A549 (cell line): ENCODE results near the gene TBC1D8.

Source experiments
- ELK1 ChIP-seq: fragments of 150-350 bp; IDR thresholded peaks from 2 replicates; pipeline ENCODE4 v1.6.1; 2014; ENCODE audit warnings: low read depth, mild to moderate bottlenecking, low read length
- ESRRA ChIP-seq: fragments of 150-350 bp; IDR thresholded peaks from 2 replicates; pipeline ENCODE4 v1.6.1; 2014; ENCODE audit warnings: mild to moderate bottlenecking, low read length, borderline replicate concordance
- JUN ChIP-seq, 2 experiments: fragments of >200 bp; sonication (Bioruptor Twin); formaldehyde crosslinking; IDR thresholded peaks; 2 replicates in 1 of 2; 3 replicates in 1 of 2; pipeline ENCODE4 v1.6.1; 2016 to 2017
- MAFK ChIP-seq: fragments of 450-650 bp; IDR thresholded peaks from 2 replicates; pipeline ENCODE4 v1.6.1; 2014; ENCODE audit not compliant: partially characterized antibody
- MAZ ChIP-seq: fragments of 150-350 bp; IDR thresholded peaks from 2 replicates; pipeline ENCODE4 v1.6.1; 2014; ENCODE audit warnings: antibody characterized with exemption, low read depth, low read length, borderline replicate concordance
- POLR2A ChIP-seq: IDR thresholded peaks from 2 replicates; pipeline ENCODE4 v1.6.1; 2012; ENCODE audit warnings: mild to moderate bottlenecking, low read length
- POLR2AphosphoS2 ChIP-seq: conservative IDR thresholded peaks from 2 replicates; pipeline ENCODE4 v1.6.1; 2012; ENCODE audit warnings: low read length, improper control_type of control experiment, inconsistent platforms
- RARB ChIP-seq: fragments of 250-450 bp; sonication (Bioruptor Pico); IDR thresholded peaks from 2 replicates; pipeline ENCODE4 v1.8.0; 2021; ENCODE audit warnings: mild to moderate bottlenecking, moderate library complexity
- RCOR1 ChIP-seq: fragments of 150-350 bp; IDR thresholded peaks from 2 replicates; pipeline ENCODE4 v1.6.1; 2014; ENCODE audit warnings: antibody characterized with exemption, low read length, low read depth
- ZFP36 ChIP-seq: fragments of 450-650 bp; IDR thresholded peaks from 2 replicates; pipeline ENCODE4 v1.6.1; 2014; ENCODE audit warnings: borderline replicate concordance; ENCODE audit not compliant: partially characterized antibody
- TF ChIP-seq, protein P1 (sequence below): fragments of >200 bp; sonication (Bioruptor Twin); formaldehyde crosslinking; IDR thresholded peaks from 3 replicates; pipeline ENCODE4 v1.5.1; 2016
- TF ChIP-seq, protein P2 (sequence below): IDR thresholded peaks from 2 replicates; pipeline ENCODE4 v1.6.1; 2012
- TF ChIP-seq, protein P3 (sequence below): fragments of 250-450 bp; sonication (Bioruptor Pico); IDR thresholded peaks from 2 replicates; pipeline ENCODE4 v1.5.0; 2021; ENCODE audit warnings: mild to moderate bottlenecking, moderate library complexity, borderline replicate concordance

- TF ChIP-seq, protein P1, sequence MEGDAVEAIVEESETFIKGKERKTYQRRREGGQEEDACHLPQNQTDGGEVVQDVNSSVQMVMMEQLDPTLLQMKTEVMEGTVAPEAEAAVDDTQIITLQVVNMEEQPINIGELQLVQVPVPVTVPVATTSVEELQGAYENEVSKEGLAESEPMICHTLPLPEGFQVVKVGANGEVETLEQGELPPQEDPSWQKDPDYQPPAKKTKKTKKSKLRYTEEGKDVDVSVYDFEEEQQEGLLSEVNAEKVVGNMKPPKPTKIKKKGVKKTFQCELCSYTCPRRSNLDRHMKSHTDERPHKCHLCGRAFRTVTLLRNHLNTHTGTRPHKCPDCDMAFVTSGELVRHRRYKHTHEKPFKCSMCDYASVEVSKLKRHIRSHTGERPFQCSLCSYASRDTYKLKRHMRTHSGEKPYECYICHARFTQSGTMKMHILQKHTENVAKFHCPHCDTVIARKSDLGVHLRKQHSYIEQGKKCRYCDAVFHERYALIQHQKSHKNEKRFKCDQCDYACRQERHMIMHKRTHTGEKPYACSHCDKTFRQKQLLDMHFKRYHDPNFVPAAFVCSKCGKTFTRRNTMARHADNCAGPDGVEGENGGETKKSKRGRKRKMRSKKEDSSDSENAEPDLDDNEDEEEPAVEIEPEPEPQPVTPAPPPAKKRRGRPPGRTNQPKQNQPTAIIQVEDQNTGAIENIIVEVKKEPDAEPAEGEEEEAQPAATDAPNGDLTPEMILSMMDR = no peak
- no peak for TF ChIP-seq MAFK
- no peak for TF ChIP-seq ELK1
- no peak for TF ChIP-seq ESRRA
- TF ChIP-seq JUN (IDR thresholded peaks at IDR 0.05) = no peak; a peak in 1 of 5 replicates
- TF ChIP-seq RCOR1 = no peak
- TF ChIP-seq MAZ = no peak
- no peak for TF ChIP-seq RARB (CRISPR knock-in tag)
- TF ChIP-seq POLR2AphosphoS2 = no peak
- no peak for TF ChIP-seq ZFP36
- no peak for TF ChIP-seq POLR2A
- TF ChIP-seq, protein P2, sequence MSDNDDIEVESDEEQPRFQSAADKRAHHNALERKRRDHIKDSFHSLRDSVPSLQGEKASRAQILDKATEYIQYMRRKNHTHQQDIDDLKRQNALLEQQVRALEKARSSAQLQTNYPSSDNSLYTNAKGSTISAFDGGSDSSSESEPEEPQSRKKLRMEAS = no peak
- TF ChIP-seq, protein P3, sequence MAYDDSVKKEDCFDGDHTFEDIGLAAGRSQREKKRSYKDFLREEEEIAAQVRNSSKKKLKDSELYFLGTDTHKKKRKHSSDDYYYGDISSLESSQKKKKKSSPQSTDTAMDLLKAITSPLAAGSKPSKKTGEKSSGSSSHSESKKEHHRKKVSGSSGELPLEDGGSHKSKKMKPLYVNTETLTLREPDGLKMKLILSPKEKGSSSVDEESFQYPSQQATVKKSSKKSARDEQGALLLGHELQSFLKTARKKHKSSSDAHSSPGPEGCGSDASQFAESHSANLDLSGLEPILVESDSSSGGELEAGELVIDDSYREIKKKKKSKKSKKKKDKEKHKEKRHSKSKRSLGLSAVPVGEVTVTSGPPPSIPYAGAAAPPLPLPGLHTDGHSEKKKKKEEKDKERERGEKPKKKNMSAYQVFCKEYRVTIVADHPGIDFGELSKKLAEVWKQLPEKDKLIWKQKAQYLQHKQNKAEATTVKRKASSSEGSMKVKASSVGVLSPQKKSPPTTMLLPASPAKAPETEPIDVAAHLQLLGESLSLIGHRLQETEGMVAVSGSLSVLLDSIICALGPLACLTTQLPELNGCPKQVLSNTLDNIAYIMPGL (CRISPR knock-in tag) = no peak
Measured at GRCh38 chr2:101116841-101117552, 34.2 kb downstream of the TBC1D8 start.
